Stimulated activated CD8-positive, alpha-beta memory T cell treated with anti-CD3 and anti-CD28 coated beads, Interleukin-12 subunit alpha, Interleukin-12 subunit beta, amount 100 ng/mL, for 4 hours (primary cell): ENCODE measurements around the gene LIMK2.

ENCODE experiments used
- DNase-seq: peaks from one replicate; pipeline ENCODE4 v3.0.0-alpha.2; 2020; ENCODE audit warnings: low read depth

Gene LIMK2

GRCh38 chr22:31272522-31273446 is 60.7 kb downstream of the LIMK2 start:
- no peak for DNase-seq

DNA sequence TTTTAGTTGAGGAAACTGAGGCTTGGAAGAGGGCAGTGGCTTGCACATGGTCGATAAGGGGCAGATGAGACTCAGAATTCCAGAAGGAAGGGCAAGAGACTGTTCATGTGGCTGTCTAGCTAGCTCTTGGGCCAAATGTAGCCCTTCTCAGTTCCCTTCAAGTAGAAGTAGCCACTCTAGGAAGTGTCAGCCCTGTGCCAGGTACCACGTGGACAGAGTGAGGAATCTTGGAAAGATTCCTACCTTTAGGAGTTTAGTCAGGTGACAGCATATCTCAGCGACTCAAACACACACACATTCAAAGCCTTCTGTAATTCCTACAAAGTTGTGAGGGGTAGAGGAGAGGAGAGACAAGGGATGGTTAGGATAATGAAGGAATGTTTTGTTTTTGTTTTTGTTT is 61.9 kb downstream of the LIMK2 start:
- no peak for DNase-seq

DNA sequence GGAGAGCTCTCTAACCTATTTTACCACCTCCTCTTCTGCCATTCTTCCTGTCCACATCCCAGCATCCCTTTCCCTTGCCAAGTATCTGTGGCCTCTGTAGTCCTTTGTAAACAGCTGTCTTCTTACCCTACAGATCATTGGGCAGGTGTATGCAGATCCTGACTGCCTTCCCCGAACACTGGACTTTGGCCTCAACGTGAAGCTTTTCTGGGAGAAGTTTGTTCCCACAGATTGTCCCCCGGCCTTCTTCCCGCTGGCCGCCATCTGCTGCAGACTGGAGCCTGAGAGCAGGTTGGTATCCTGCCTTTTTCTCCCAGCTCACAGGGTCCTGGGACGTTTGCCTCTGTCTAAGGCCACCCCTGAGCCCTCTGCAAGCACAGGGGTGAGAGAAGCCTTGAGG is 62.9 kb downstream of the LIMK2 start:
- DNase-seq, result no peak

- no peak for DNase-seq
Measured at GRCh38 chr22:31275576-31275975, 63.5 kb downstream of the LIMK2 start.

DNA sequence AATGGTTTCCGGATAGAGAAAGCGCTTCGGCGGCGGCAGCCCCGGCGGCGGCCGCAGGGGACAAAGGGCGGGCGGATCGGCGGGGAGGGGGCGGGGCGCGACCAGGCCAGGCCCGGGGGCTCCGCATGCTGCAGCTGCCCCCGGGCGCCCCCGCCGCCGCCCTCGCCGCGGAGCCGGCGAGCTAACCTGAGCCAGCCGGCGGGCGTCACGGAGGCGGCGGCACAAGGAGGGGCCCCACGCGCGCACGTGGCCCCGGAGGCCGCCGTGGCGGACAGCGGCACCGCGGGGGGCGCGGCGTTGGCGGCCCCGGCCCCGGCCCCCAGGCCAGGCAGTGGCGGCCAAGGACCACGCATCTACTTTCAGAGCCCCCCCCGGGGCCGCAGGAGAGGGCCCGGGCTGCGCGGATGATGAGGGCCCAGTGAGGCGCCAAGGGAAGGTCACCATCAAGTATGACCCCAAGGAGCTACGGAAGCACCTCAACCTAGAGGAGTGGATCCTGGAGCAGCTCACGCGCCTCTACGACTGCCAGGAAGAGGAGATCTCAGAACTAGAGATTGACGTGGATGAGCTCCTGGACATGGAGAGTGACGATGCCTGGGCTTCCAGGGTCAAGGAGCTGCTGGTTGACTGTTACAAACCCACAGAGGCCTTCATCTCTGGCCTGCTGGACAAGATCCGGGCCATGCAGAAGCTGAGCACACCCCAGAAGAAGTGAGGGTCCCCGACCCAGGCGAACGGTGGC is 64.5 kb downstream of the LIMK2 start:
- DNase-seq, result no peak

GRCh38 chr22:31277741-31278140 is 65.6 kb downstream of the LIMK2 start:
- no peak for DNase-seq

- no peak for DNase-seq
Measured at GRCh38 chr22:31278151-31278621, 66.1 kb downstream of the LIMK2 start.

DNA sequence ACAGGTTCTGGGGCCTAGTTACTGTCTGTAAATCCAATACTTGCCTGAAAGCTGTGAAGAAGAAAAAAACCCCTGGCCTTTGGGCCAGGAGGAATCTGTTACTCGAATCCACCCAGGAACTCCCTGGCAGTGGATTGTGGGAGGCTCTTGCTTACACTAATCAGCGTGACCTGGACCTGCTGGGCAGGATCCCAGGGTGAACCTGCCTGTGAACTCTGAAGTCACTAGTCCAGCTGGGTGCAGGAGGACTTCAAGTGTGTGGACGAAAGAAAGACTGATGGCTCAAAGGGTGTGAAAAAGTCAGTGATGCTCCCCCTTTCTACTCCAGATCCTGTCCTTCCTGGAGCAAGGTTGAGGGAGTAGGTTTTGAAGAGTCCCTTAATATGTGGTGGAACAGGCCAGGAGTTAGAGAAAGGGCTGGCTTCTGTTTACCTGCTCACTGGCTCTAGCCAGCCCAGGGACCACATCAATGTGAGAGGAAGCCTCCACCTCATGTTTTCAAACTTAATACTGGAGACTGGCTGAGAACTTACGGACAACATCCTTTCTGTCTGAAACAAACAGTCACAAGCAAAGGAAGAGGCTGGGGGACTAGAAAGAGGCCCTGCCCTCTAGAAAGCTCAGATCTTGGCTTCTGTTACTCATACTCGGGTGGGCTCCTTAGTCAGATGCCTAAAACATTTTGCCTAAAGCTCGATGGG is 66.7 kb downstream of the LIMK2 start:
- DNase-seq, result no peak

DNA sequence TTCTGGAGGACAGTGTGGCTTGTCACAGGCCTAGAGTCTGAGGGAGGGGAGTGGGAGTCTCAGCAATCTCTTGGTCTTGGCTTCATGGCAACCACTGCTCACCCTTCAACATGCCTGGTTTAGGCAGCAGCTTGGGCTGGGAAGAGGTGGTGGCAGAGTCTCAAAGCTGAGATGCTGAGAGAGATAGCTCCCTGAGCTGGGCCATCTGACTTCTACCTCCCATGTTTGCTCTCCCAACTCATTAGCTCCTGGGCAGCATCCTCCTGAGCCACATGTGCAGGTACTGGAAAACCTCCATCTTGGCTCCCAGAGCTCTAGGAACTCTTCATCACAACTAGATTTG is 67.2 kb downstream of the LIMK2 start:
- no peak for DNase-seq

DNA sequence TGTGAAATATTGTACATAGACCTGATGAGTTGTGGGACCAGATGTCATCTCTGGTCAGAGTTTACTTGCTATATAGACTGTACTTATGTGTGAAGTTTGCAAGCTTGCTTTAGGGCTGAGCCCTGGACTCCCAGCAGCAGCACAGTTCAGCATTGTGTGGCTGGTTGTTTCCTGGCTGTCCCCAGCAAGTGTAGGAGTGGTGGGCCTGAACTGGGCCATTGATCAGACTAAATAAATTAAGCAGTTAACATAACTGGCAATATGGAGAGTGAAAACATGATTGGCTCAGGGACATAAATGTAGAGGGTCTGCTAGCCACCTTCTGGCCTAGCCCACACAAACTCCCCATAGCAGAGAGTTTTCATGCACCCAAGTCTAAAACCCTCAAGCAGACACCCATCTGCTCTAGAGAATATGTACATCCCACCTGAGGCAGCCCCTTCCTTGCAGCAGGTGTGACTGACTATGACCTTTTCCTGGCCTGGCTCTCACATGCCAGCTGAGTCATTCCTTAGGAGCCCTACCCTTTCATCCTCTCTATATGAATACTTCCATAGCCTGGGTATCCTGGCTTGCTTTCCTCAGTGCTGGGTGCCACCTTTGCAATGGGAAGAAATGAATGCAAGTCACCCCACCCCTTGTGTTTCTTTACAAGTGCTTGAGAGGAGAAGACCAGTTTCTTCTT is 67.9 kb downstream of the LIMK2 start:
- no peak for DNase-seq

GRCh38 chr22:31281733-31282132 is 69.6 kb downstream of the LIMK2 start:
- DNase-seq, result no peak

- DNase-seq, result no peak
Measured at GRCh38 chr22:31282748-31283468, 70.8 kb downstream of the LIMK2 start.

- no peak for DNase-seq
Measured at GRCh38 chr22:31284281-31285155, 72.4 kb downstream of the LIMK2 start.

DNA sequence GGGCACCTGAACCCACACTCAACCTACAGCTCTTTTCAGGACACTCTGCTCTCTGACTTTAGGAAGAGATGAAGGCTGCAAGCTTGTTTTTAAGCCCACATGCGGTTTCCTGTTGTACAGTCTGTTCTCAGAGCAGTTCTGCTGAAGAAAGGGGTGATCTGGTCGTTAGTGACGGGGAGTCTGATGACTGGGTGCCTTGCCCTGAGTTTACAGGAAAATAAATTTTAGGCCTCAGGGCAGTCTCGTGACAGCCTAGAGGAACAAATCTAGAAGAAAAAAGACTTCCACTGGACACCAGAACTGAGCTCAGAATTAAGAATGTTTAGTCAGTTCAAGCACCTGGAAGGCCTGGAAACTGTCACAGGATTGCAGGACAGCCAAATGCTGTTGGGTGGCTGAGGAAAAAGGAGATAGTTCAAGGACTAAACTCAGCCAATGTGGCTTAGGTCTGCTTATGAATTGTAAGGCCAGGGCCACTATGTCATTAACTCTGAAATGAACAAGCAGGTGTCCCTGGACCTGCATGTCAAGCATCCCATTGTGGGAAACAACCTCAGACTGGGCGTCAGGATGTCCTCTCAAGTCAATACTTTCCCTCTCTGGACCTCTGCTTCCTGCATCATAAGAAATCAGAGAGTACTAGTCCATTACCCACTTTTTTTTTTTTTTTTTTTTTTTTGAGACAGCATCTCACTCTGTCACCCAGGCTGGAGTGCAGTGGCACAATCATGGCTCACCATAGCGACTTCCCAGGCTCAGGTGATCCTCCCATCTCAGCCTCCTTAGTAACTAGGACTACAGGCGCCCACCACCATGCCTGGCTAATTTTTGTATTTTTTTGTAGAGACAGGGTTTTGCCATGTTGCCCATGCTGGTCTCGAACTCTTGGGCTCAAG is 74.5 kb downstream of the LIMK2 start:
- DNase-seq, result no peak

DNA sequence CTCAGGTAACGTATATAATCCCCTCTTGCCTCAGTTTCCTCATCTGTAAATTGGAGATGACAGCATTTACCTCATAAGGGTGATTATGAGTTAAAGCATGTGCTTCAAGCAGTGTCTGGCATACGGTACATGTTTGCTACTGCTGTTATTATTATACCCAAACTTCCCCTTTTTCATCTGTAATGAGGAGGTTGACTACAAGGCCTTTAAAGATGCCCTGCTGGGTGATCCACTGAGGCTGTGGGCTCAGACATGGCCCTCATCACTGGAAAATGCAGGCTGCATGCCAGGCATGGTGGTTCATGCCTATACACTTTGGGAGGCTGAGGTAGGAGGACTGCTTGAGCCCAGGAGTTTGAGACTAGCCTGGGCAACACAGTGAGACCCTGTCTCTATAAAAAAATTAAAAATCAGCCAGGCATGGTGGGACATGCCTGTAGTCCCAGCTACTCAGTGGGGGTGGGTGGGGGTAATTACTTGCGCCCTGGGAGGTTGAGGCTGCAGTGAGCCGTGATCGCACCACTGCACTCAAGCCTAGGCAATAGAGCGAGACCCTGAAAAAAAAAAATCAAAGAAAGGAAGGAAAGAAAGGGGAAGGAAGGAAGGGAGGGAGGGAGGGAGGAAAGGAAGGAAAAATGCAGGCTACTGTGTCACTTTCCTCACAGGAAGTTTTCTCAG is 75.9 kb downstream of the LIMK2 start:
- DNase-seq, result no peak

DNA sequence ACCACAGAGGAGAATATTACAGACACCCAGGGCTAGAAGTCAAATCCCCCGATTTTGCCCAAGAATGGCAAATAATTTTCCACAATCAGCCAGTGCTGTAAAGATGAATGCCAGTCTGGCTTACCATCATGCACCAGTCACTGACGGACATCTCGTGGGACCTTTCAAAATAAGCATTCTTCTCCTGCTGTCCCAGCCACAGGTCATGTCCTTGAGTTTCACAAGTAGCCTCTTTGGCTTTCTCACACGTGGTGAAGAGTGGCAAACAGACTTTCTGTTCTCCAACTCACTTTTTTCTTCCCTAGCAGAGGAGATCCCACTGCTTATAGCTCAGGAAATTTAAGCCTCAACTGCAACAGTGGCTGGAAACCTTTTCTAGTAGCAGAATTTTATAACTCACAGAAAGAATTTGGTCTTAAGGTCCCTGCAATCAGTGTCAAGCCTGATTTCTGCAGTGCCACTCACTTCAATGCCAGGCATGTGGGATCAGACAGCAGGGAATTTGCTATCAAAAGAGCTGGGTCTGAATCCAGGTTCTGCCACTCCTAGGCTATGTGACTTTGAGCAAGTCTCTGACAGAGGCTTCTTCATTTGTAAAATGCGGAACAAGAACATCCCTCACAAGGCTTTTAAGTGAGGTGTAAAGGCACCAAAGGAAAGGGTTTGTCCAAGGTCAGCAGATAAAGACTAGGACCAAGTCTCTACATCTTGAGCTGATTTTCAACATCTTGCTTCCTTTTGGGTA is 76.6 kb downstream of the LIMK2 start:
- DNase-seq, result no peak

- no peak for DNase-seq
Measured at GRCh38 chr22:31289344-31289743, 77.2 kb downstream of the LIMK2 start.
